Panc1 (cell line): ENCODE data around the gene LRBA. TPM values are rescaled to one million over a fixed set of nuclear protein-coding genes. Genes with fewer than 3 reads are reported as not detected.
"Not testable (repeated sequence)": the region's sequence is repeated elsewhere in the genome, so short reads cannot be mapped to it uniquely, and the experiment has no call there.

Source experiments
- ATAC-seq: fragments of 200-7000 bp; cut with Tn5 transposase; 2 replicates; pipeline ENCODE4 v1.9.1; 2020; ENCODE audit warnings: mild to moderate bottlenecking, moderate library complexity
- BruUV-seq: library from RNA; stranded (reverse); fragments of 400-500 nt; replicated peaks from 2 replicates; lab custom pipeline; 2021; lab: Mats Ljungman, UMichigan
- CTCF ChIA-PET: fragments of 300-600 bp; sonication (Branson Sonifier 250); formaldehyde crosslinking; loops from one replicate; lab custom pipeline; 2022; ENCODE audit warnings: antibody characterized with exemption; lab: Charles Lee
- POLR2A ChIA-PET: fragments of 300-600 bp; sonication (Branson Sonifier 250); formaldehyde crosslinking; loops from one replicate; lab custom pipeline; 2022; ENCODE audit warnings: antibody characterized with exemption; lab: Charles Lee
- DNase-seq: peaks from one replicate; pipeline ENCODE4 v3.0.0-alpha.2; 2010; ENCODE audit warnings: low read depth, low spot score
- H3K27ac ChIP-seq: 2 replicates; pipeline ENCODE4 v1.5.1; 2011; ENCODE audit warnings: mild to moderate bottlenecking, low read length, inconsistent platforms
- H3K27me3 ChIP-seq: fragments of 200-500 bp; sonication (Bioruptor generic); 2 replicates; pipeline ENCODE4 v1.6.0; 2014; ENCODE audit warnings: low read length, inconsistent platforms; ENCODE audit not compliant: control insufficient read depth, insufficient read depth
- H3K36me3 ChIP-seq: fragments of 200-500 bp; sonication (Bioruptor generic); 2 replicates; pipeline ENCODE4 v1.5.1; 2014; ENCODE audit warnings: inconsistent platforms, mild to moderate bottlenecking, low read length, moderate library complexity; ENCODE audit not compliant: control insufficient read depth, insufficient read depth
- H3K4me1 ChIP-seq: 2 replicates; pipeline ENCODE4 v1.5.1; 2011; ENCODE audit warnings: inconsistent platforms, mild to moderate bottlenecking, low read length, moderate library complexity; ENCODE audit not compliant: control insufficient read depth, insufficient read depth
- H3K4me3 ChIP-seq, 2 experiments: 2 replicates each; pipeline ENCODE4 v1.5.1; 2011 to 2012; ENCODE audit warnings: low read depth in 2 of 2, low read length in 2 of 2, mild to moderate bottlenecking in 2 of 2, inconsistent platforms in 1 of 2, moderate library complexity in 1 of 2
- H3K9me3 ChIP-seq: fragments of 200-500 bp; sonication (Bioruptor generic); 2 replicates; pipeline ENCODE4 v1.5.1; 2014; ENCODE audit warnings: low read depth, mild to moderate bottlenecking, inconsistent platforms, low read length, moderate library complexity; ENCODE audit not compliant: control insufficient read depth, insufficient read depth
- POLR2AphosphoS5 ChIP-seq: IDR thresholded peaks from 2 replicates; pipeline ENCODE4 v1.6.1; 2012; ENCODE audit warnings: mild to moderate bottlenecking, low read depth, low read length, moderate library complexity
- SIN3A ChIP-seq: IDR thresholded peaks from 2 replicates; pipeline ENCODE4 v1.6.1; 2012; ENCODE audit warnings: low read depth, mild to moderate bottlenecking, low read length, moderate library complexity, borderline replicate concordance; ENCODE audit not compliant: insufficient read depth
- TCF7L2 ChIP-seq: IDR thresholded peaks from 2 replicates; pipeline ENCODE4 v1.6.1; 2011; ENCODE audit warnings: mild to moderate bottlenecking, low read depth, low read length, inconsistent platforms
- in situ Hi-C: cut with HindIII; loops from 2 replicates; pipeline ENCODE4 v1.10.0; 2016; ENCODE audit warnings: low sequenced_read_pairs, low pct_unique_long_range_greater_than_20kb
- intact Hi-C: fragments of 100-400 bp; cut with micrococcal nuclease; formaldehyde crosslinking; loops from one replicate; pipeline ENCODE4 v1.10.0; 2022; ENCODE audit not compliant: unreplicated experiment
- total RNA-seq: library from RNA; stranded (reverse); gene quantifications from one replicate; pipeline ENCODE4 v1.2.1, GENCODE V29; 2021; ENCODE audit not compliant: unreplicated experiment
- TF ChIP-seq, protein P1 (sequence below), 2 experiments: IDR thresholded peaks; 2 replicates each; pipeline ENCODE4 v1.6.1; 2011 to 2012; ENCODE audit warnings: low read depth in 2 of 2, control low read depth in 1 of 2, low read length in 1 of 2, mild to moderate bottlenecking in 1 of 2, moderate library complexity in 1 of 2; ENCODE audit not compliant: insufficient read depth in 1 of 2
- TF ChIP-seq, protein P2 (sequence below): fragments of 450-650 bp; IDR thresholded peaks from 2 replicates; pipeline ENCODE4 v1.5.1; 2017; ENCODE audit warnings: mild to moderate bottlenecking

The LRBA gene
- total RNA-seq, 1 experiment from 2014 or later: 26.4 TPM

DNA sequence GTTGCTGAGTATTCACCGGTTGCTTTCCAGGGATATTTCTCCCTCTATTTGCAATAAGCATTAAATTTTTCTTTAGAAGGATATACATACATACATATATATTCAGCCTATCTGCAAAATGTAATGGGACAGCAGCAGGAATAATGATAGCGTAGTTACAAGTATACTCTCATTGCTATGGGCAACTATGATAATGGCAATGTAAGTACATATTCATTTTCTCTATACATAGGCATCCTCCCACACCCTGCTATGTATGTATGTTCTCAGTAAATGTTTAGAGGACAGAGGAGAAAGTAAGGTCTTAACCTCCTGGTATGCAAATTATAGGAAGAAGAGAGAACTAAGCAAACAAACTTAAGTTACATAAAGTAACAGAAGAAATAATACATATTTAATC, 452.8 kb downstream of the LRBA start:
- no TSS peak for BruUV-seq

DNA sequence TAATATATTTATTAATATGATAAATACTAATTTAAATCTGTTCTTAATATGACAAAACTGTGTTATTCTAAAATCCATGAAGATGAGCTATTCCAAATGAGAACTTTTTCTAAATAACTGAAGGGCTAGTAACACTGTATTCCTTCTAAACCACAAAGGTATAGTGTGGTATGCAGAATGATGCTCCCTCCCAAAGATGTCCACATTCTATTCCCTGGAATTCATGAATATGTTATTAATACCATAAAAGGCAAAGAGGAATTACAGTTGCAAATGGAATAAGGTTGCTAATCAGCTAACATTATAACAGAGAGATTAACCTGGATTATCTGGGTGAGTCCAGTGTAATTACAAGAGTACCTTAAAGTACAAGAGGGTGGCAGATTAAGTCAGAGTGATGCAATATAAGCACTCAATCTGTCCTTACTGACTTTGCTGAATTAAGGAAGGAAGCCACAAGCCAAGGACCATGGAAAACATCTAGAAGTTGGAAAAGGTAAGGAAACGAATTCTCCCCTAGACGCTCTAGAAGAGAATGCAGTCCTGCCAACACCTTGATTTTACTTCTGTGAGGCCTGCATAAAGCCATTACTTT, 453.8 kb downstream of the LRBA start:
- BruUV-seq: no TSS peak
- DNase-seq (no peak), ATAC-seq (no peak)
- in situ Hi-C loops (no loop called here), intact Hi-C loops (no loop called here)
- Histone ChIP-seq H3K27me3 (no peaks in the 10 kb centered on the region), H3K36me3 (no peaks in the 10 kb centered on the region), H3K9me3 (no peaks in the 10 kb centered on the region), H3K4me1 (no peaks in the 10 kb centered on the region), H3K27ac (no peak overlapping the region), H3K4me3 (no peak overlapping the region)
- TF ChIP-seq POLR2AphosphoS5: no peak
- TF ChIP-seq, protein P1, sequence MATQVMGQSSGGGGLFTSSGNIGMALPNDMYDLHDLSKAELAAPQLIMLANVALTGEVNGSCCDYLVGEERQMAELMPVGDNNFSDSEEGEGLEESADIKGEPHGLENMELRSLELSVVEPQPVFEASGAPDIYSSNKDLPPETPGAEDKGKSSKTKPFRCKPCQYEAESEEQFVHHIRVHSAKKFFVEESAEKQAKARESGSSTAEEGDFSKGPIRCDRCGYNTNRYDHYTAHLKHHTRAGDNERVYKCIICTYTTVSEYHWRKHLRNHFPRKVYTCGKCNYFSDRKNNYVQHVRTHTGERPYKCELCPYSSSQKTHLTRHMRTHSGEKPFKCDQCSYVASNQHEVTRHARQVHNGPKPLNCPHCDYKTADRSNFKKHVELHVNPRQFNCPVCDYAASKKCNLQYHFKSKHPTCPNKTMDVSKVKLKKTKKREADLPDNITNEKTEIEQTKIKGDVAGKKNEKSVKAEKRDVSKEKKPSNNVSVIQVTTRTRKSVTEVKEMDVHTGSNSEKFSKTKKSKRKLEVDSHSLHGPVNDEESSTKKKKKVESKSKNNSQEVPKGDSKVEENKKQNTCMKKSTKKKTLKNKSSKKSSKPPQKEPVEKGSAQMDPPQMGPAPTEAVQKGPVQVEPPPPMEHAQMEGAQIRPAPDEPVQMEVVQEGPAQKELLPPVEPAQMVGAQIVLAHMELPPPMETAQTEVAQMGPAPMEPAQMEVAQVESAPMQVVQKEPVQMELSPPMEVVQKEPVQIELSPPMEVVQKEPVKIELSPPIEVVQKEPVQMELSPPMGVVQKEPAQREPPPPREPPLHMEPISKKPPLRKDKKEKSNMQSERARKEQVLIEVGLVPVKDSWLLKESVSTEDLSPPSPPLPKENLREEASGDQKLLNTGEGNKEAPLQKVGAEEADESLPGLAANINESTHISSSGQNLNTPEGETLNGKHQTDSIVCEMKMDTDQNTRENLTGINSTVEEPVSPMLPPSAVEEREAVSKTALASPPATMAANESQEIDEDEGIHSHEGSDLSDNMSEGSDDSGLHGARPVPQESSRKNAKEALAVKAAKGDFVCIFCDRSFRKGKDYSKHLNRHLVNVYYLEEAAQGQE (IDR thresholded peaks at IDR 0.05; ENCODE audit: insufficient read depth in 1 of 2, low read depth in 2 of 2, low read length in 1 of 2): no peak
- TF ChIP-seq SIN3A: no peak
- TF ChIP-seq, protein P2, sequence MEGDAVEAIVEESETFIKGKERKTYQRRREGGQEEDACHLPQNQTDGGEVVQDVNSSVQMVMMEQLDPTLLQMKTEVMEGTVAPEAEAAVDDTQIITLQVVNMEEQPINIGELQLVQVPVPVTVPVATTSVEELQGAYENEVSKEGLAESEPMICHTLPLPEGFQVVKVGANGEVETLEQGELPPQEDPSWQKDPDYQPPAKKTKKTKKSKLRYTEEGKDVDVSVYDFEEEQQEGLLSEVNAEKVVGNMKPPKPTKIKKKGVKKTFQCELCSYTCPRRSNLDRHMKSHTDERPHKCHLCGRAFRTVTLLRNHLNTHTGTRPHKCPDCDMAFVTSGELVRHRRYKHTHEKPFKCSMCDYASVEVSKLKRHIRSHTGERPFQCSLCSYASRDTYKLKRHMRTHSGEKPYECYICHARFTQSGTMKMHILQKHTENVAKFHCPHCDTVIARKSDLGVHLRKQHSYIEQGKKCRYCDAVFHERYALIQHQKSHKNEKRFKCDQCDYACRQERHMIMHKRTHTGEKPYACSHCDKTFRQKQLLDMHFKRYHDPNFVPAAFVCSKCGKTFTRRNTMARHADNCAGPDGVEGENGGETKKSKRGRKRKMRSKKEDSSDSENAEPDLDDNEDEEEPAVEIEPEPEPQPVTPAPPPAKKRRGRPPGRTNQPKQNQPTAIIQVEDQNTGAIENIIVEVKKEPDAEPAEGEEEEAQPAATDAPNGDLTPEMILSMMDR: no peak
- TF ChIP-seq TCF7L2: no peak
- POLR2A ChIA-PET: no interaction called here
- CTCF ChIA-PET: no interaction called here

More for the DNA sequence above, 452.8 kb downstream of the LRBA start:
- H3K36me3 ChIP-seq: no peaks in the 10 kb centered on the region
- CTCF ChIA-PET: no interaction called here
- TF ChIP-seq TCF7L2 (no peak), POLR2AphosphoS5 (no peak), SIN3A (no peak)
- TF ChIP-seq, protein P1 (IDR thresholded peaks at IDR 0.05; ENCODE audit: insufficient read depth in 1 of 2, low read depth in 2 of 2, low read length in 1 of 2): no peak
- TF ChIP-seq, protein P2: no peak
- H3K27ac ChIP-seq: no peak overlapping the region
- H3K27me3 ChIP-seq: no peaks in the 10 kb centered on the region
- no peak overlapping the region for H3K4me3 ChIP-seq
- POLR2A ChIA-PET: no interaction called here
- ATAC-seq: no peak
- intact Hi-C loops: no loop called here
- in situ Hi-C loops: no loop called here
- no peaks in the 10 kb centered on the region for H3K4me1 ChIP-seq
- DNase-seq: no peak
- no peaks in the 10 kb centered on the region for H3K9me3 ChIP-seq

DNA sequence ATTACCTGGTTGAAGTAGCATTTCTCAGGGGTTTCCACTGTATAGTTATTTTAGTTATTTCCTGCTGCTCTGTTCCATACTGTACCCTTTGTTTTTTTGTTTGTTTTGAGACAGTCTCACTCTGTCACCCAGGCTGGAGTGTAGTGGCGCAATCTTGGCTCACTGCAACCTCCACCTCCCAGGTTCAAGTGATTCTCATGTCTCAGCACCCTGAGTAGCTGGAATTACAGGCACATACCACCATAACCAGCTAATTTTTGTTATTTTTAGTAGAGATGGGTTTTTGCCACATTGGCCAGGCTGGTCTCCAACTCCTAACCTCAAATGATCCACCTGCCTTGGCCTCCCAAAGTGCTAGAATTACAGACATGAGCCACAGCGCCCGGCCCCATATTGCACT, 457.3 kb downstream of the LRBA start:
- in situ Hi-C loops, POLR2A ChIA-PET, ATAC-seq: not testable (repeated sequence)

More for the DNA sequence above, 457.3 kb downstream of the LRBA start:
- H3K4me3 ChIP-seq, intact Hi-C loops, DNase-seq, BruUV-seq, H3K27me3 ChIP-seq, H3K4me1 ChIP-seq, H3K27ac ChIP-seq, H3K36me3 ChIP-seq, H3K9me3 ChIP-seq, CTCF ChIA-PET: not testable (repeated sequence)
